ENCODE results near the gene FBXO24. TPM values are rescaled to one million over a fixed set of nuclear protein-coding genes. Genes with fewer than 3 reads are reported as not detected.

FBXO24 gene
- total and polyA plus RNA-seq, 10 of the 15 experiments (the other 5 are each of a cell fraction or from before 2014, with no cell fraction given) = 0.11 to 0.96 (median 0.27) TPM; not detected in 4

GRCh38 chr7:100632951-100633717 is 47.0 kb downstream of the FBXO24 start (continued):
- TF ChIP-seq PBX3 (IDR thresholded peaks at IDR 0.05; ENCODE audit: insufficient replicate concordance, low read depth, low read length) = no peak
- no peak for TF ChIP-seq TBL1XR1 (IDR thresholded peaks at IDR 0.05; ENCODE audit: low read depth, low read length)
- TF ChIP-seq NR2F1 (conservative IDR thresholded peaks at IDR 0.05) = no peak
- TF ChIP-seq, protein P1, sequence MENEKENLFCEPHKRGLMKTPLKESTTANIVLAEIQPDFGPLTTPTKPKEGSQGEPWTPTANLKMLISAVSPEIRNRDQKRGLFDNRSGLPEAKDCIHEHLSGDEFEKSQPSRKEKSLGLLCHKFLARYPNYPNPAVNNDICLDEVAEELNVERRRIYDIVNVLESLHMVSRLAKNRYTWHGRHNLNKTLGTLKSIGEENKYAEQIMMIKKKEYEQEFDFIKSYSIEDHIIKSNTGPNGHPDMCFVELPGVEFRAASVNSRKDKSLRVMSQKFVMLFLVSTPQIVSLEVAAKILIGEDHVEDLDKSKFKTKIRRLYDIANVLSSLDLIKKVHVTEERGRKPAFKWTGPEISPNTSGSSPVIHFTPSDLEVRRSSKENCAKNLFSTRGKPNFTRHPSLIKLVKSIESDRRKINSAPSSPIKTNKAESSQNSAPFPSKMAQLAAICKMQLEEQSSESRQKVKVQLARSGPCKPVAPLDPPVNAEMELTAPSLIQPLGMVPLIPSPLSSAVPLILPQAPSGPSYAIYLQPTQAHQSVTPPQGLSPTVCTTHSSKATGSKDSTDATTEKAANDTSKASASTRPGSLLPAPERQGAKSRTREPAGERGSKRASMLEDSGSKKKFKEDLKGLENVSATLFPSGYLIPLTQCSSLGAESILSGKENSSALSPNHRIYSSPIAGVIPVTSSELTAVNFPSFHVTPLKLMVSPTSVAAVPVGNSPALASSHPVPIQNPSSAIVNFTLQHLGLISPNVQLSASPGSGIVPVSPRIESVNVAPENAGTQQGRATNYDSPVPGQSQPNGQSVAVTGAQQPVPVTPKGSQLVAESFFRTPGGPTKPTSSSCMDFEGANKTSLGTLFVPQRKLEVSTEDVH (IDR thresholded peaks at IDR 0.05; ENCODE audit: low read depth, partially characterized antibody) = no peak
- no peak for TF ChIP-seq ZNF592 (IDR thresholded peaks at IDR 0.05)
- TF ChIP-seq RAD21 (IDR thresholded peaks at IDR 0.05; ENCODE audit: insufficient read depth, low read depth, low read length) = no peak
- TF ChIP-seq SMC3 (IDR thresholded peaks at IDR 0.05; ENCODE audit: borderline replicate concordance, low read length) = 0 out of 2 replicates have a peak, but pooled peaks have one; percentile 3
- peak; percentile 48 for TF ChIP-seq IKZF1 (conservative IDR thresholded peaks at IDR 0.05)
- TF ChIP-seq REST (IDR thresholded peaks at IDR 0.05; ENCODE audit: low read depth, low read length) = no peak
- TF ChIP-seq, protein P2, sequence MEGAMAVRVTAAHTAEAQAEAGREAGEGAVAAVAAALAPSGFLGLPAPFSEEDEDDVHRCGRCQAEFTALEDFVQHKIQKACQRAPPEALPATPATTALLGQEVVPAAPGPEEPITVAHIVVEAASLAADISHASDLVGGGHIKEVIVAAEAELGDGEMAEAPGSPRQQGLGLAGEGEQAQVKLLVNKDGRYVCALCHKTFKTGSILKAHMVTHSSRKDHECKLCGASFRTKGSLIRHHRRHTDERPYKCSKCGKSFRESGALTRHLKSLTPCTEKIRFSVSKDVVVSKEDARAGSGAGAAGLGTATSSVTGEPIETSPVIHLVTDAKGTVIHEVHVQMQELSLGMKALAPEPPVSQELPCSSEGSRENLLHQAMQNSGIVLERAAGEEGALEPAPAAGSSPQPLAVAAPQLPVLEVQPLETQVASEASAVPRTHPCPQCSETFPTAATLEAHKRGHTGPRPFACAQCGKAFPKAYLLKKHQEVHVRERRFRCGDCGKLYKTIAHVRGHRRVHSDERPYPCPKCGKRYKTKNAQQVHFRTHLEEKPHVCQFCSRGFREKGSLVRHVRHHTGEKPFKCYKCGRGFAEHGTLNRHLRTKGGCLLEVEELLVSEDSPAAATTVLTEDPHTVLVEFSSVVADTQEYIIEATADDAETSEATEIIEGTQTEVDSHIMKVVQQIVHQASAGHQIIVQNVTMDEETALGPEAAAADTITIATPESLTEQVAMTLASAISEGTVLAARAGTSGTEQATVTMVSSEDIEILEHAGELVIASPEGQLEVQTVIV (IDR thresholded peaks at IDR 0.05; ENCODE audit: borderline replicate concordance, partially characterized antibody) = no peak

Data from GM12878 (cell line).